NCI-H1694 (cell line): Measurements from ENCODE around the gene CDK4.
"Not testable (repeated sequence)": the region's sequence is repeated elsewhere in the genome, so short reads cannot be mapped to it uniquely, and the experiment has no call there.

Experiments
- DNase-seq: peaks from one replicate; lab custom pipeline; 2025; lab: John Stamatoyannopoulos, UW

CDK4 gene

GRCh38 chr12:57724936-57725740, 27.0 kb downstream of the CDK4 start:
- DNase-seq: no peak

DNA sequence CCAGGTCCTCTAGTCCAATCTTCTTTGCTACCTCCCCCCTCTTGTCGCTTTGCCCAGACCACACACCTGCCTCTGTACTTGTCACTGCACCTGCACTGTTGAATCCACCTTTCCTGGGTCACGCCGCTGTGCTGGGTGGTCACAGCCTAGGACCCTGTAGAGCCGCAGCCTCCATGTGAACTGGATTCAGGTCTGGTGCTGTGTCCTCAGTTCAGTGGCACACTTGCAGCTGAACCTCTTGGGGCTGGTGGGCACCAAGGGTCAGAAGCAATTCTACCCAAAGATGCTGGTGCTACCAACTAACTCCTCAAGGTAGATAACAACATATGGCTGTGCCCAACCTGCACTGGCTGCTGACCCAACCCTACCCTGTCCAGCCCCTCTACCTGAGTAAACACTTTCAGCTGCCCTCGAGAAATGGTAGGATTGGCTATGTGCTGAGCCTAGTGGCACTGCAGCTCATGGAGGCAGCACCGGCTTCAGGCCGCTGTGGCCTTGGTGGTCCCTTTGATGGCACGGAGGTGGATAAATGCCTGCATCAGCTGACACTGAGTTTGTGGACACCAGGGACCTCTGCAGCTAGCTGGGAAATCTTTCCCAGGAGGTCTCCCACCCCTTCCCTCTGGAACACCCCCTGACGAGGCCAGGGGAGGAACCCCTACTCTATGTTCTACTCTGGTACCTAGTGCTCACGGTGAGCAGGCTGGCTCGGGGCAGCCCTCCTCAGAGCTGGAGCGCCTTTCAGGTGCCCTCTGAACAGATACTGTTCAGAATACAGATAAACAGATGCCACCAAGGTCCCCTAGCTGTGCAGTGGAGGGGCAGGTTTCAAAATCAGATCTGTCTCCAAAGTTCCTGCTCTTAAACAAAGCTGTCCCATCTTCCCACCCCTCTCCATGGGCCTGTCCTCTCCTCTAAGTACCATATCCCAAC, 27.8 kb downstream of the CDK4 start:
- DNase-seq: no peak

GRCh38 chr12:57723630-57723962, 28.5 kb downstream of the CDK4 start:
- no peak for DNase-seq

DNA sequence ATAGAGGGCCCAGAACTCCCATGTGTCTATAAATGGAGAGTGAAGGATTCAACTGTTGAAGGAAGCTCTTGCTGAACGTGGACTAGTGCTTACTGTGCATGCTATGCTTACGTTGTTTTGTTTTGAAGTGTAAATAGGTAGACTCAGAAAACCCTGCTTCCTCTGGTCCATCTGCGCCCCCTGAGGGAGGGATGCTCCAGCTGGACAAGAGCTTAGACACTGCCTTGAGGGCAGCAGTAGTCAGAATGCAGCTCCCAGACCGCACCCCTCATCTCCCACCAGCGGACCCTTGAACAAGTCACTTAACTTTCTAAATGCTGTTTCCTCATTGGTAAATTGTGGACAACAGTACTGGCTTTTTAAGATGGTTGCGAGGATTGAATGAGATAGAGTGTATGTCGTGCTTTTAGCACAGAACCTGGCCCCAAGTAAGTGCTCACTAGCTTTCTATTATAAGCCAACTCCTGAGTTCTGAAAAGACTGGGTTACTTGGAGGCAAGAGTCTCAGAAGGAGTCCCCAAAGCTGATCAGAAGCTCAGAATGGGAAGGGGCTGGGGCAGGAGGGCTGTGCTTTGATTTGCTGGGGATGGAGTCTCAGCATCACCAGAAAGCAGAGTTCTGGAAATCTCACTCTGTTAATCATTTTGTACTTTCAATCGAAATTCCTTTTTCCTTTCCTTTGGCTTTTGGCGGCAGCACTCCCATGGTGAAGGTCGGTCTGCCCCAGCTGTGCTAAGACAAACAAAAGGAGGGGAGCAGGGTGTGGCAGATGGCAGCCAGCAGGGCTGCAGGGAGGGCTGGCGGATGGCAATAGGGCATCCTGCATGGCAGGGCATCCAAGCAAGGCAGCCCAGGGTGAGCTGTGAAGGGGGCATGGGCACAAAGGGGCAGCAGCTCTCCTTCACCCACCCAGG, 29.1 kb downstream of the CDK4 start:
- peak; percentile 30 for DNase-seq

- not testable (repeated sequence) for DNase-seq
Observed at GRCh38 chr12:57721846-57722608, 30.1 kb downstream of the CDK4 start.

- DNase-seq: no peak
Observed at GRCh38 chr12:57720606-57721595, 31.2 kb downstream of the CDK4 start.

DNA sequence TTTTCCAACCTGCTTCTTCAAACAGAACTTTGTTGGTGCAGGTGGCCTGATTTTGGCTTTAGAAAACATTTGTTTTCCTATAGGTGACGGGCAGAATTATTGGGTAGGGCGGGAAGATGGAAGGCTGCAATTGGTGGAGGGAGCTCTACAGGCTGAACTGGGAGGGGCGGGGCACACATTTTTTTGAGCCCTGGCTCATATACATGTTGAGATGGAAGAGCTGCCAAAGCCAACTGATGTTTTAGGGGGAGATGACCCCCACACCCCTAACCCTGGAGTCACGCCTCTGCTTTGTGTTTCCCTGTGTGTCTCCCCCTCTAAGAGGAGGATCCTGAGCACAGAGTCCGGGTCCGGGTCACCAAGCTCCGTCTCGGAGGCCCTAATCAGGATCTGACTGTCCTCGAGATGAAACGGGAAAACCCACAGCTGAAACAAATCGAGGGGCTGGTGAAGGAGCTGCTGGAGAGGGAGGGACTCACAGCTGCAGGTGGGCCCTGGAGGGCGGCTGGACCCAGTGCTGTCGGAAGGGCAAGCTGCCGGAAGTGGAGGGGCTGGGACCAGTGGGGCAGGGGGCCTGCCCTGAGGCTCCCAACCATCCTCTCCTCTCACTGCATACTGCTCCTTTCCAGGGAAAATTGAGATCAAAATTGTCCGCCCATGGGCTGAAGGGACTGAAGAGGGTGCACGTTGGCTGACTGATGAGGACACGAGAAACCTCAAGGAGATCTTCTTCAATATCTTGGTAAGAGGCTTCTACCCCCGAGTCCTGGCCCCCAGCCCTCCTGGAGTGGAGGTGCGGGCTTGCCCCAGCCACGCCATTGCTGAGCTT, 32.1 kb downstream of the CDK4 start:
- no peak for DNase-seq

- no peak for DNase-seq
Observed at GRCh38 chr12:57718641-57719528, 33.2 kb downstream of the CDK4 start.

- no peak for DNase-seq
Observed at GRCh38 chr12:57717846-57718640, 34.1 kb downstream of the CDK4 start.

DNA sequence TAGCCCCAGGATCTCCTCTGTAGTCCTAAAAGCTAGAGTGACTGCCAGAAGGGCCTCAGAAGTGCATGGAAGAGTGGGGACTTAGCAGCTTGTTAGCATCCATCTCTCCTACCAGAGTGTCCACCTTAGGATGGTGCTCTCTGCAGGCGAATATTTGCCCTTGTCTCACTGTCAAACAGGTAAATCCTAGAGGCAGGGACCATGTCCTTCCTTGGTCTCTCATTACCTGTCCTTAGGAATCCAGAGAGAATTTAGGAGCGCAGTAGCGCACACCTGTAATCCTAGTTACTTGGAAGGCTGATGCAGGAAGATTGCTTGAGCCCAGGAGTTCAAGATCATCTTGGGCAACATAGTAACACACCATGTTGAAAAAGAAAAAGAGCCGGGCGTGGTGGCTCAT, 35.0 kb downstream of the CDK4 start:
- DNase-seq: no peak

GRCh38 chr12:57716305-57716704, 35.8 kb downstream of the CDK4 start:
- no peak for DNase-seq

DNA sequence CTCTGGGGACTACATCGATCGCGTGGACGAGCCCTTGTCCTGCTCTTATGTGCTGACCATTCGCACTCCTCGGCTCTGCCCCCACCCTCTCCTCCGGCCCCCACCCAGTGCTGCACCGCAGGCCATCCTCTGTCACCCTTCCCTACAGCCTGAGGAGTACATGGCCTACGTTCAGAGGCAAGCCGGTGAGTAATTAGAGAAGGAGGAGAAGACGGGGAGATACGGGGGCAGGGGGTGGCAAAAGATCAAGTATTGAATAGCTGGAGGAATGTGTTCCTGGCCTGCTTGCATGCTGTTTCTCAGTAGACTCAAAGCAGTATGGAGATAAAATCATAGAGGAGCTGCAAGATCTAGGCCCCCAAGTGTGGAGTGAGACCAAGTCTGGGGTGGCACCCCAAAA, 36.3 kb downstream of the CDK4 start:
- no peak for DNase-seq

DNA sequence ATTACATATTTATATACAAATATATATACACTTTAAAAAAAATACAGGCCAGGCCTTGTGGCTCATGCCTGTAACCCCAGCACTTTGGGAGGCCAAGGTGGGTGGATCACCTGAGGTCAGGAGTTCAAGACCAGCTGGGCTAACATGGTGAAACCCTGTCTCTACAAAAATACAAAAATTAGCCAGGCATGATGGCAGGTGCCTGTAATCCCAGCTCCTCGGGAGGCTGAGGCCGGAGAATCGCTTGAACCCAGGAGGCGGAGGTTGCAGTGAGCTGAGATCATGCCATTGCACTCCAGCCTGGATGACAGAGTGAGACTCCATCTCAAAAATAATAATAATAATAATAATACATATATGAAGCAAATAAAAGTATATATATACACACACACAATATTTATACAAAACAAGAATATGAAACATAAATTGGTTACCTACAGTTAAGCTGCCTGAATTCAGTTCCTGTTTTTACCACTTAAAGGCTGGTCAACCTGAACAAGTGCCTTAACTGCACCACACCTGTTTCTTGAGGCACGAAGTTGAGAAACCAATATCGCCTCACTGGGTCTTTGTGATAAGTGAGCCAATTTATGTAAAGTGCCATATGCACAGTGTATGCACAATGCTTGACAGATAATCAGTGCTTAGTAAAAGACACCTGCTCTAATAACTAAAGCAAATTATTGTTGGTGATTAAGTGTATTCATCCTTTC, 36.9 kb downstream of the CDK4 start:
- DNase-seq: not testable (repeated sequence)

- DNase-seq: no peak
Observed at GRCh38 chr12:57713209-57713608, 38.9 kb downstream of the CDK4 start.

- DNase-seq: peak; percentile 53
Observed at GRCh38 chr12:57712701-57713100, 39.4 kb downstream of the CDK4 start.

DNA sequence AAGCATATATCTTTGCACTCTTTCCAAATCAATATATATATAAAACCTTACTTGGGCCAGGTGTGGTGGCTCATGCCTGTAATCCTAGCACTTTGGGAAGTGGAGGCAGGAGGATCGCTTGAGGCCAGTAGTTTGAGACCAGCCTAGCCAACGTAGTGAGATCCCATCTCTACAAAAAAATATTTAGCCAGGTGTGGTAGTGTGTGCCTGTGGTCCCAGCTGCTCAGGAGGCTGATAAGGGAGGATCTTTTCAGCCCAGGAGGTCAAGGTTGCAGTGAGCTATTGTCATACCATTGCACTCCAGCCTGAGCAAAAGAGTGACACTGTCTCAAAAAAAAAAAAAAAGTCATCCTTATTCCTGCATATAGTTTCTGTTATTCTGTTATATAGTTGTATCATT, 43.8 kb downstream of the CDK4 start:
- DNase-seq: no peak

- DNase-seq: no peak
Observed at GRCh38 chr12:57707250-57707649, 44.9 kb downstream of the CDK4 start.
